IgD-negative memory B cell (primary cell): ENCODE data around the gene SSBP4. TPM values are rescaled to one million over a fixed set of nuclear protein-coding genes. Genes with fewer than 3 reads are reported as not detected.
"Not testable (repeated sequence)": the region's sequence is repeated elsewhere in the genome, so short reads cannot be mapped to it uniquely, and the experiment has no call there.

ENCODE experiments used
- H3K27ac Mint-ChIP-seq, 3 donors: one replicate each; pipeline ENCODE4 v1.8.0; 2020 to 2022; ENCODE audit warnings: mild to moderate bottlenecking in 3 of 3, mixed read lengths in 3 of 3, moderate library complexity in 1 of 3
- H3K27me3 Mint-ChIP-seq: one replicate; pipeline ENCODE4 v1.8.0; 2021; ENCODE audit warnings: mixed read lengths
- H3K36me3 Mint-ChIP-seq: one replicate; pipeline ENCODE4 v1.8.0; 2020; ENCODE audit warnings: mild to moderate bottlenecking, mixed read lengths
- H3K4me1 Mint-ChIP-seq, 3 donors: one replicate each; pipeline ENCODE4 v1.8.0; 2020 to 2022; ENCODE audit warnings: mixed read lengths in 3 of 3, mild to moderate bottlenecking in 1 of 3
- H3K4me3 Mint-ChIP-seq, 4 donors: one replicate each; pipeline ENCODE4 v1.8.0; 2020 to 2022; ENCODE audit warnings: mild to moderate bottlenecking in 4 of 4, mixed read lengths in 4 of 4, moderate library complexity in 3 of 4
- H3K9me3 Mint-ChIP-seq, 3 donors: one replicate each; pipeline ENCODE4 v1.8.0; 2020 to 2021; ENCODE audit warnings: mixed read lengths in 3 of 3, mild to moderate bottlenecking in 1 of 3
- polyA plus RNA-seq: library from polyadenylated mRNA; unstranded; fragments of 300-500 nt; fragmentation: Illumina TruSeq; gene quantifications from one replicate; pipeline ENCODE4 v1.2.3, GENCODE V29; 2021

SSBP4 gene
- 97.4 TPM for polyA plus RNA-seq

DNA sequence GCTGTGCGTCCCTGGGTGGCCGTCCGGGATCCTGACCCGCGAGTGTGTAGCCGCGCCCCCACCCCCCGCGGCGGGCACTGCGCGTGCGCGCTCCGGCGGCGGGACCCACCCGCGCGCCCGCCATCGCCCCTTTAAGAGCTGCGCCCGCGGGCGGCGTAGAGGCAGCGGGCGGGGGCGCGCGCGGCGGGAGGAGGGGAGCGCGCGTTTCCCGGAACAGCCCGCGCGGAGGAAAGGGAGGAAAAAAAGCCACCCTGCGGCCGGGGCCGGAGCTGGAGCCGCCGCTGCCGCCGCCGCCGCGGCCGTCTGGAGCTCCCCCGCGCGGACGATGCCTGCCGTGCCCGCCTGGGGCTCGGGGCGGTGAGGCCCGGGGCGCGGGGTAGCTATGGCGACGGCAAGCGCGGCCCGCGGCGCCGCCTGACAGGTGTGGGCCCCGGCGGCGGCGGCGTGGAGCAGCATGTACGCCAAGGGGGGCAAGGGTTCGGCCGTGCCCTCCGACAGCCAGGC lies at the start of gene SSBP4:
Gene SSBP4, plus strand, starts transcription at position 204 of the 504 bp plus-strand sequence. Its CDS starts 251 bp downstream, at position 455.
- no peaks in the 10 kb centered on the region for H3K9me3 Mint-ChIP-seq
- H3K27me3 Mint-ChIP-seq: peaks cover 31% of the 10 kb centered on the region
- peak within 1 kb of the TSS; percentile 76 to 94 (median 86) for H3K4me3 Mint-ChIP-seq
- peaks cover 1% of the 10 kb centered on the region for H3K36me3 Mint-ChIP-seq
- H3K27ac Mint-ChIP-seq: peak within 1 kb of the TSS; percentile 80 to 96 (median 95)
- peaks cover 27 to 46% (median 31%) of the 10 kb centered on the region in 3 donors for H3K4me1 Mint-ChIP-seq

- Mint-ChIP-seq H3K9me3 (no peaks in the 10 kb centered on the region), H3K4me3 (no peak overlapping the region), H3K27me3 (peaks cover 13% of the 10 kb centered on the region), H3K27ac (no peak overlapping the region), H3K36me3 (no peaks in the 10 kb centered on the region), H3K4me1 (peaks cover 4 to 6% (median 6%) of the 10 kb centered on the region in 3 donors)
These were observed 45.7 kb upstream of the SSBP4 start for GRCh38 chr19:18373407-18373891.

- Mint-ChIP-seq H3K9me3 (no peaks in the 10 kb centered on the region), H3K4me3 (peak overlapping the region in 1 of 4 donors; percentile 69), H3K4me1 (peaks cover 4 to 6% (median 6%) of the 10 kb centered on the region in 3 donors), H3K27ac (no peak overlapping the region), H3K36me3 (no peaks in the 10 kb centered on the region), H3K27me3 (peaks cover 18% of the 10 kb centered on the region)
These were observed 45.1 kb upstream of the SSBP4 start for GRCh38 chr19:18373892-18374629.

DNA sequence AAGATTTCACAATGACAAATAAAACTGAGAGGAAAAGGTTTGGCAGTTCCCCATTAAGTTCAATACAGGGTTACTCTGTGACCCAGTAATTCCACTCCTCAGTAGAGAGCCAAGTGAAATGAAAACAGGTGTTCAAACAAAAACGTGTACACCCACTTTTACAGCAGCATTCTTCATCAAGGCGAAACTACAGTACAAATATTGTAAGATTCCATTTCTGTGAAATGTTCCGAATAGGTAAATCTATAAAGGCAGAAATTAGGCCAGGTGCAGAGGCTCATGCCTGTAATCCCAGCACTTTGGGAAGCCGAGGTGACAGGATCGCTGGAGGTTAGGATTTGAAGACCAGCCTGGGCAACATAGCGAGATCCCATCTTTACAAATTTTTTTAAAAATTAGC lies 42.2 kb upstream of the SSBP4 start:
- peaks cover 32% of the 10 kb centered on the region for H3K27me3 Mint-ChIP-seq
- no peaks in the 10 kb centered on the region for H3K9me3 Mint-ChIP-seq
- no peak overlapping the region for H3K27ac Mint-ChIP-seq
- no peaks in the 10 kb centered on the region for H3K36me3 Mint-ChIP-seq
- no peak overlapping the region for H3K4me3 Mint-ChIP-seq
- H3K4me1 Mint-ChIP-seq: peaks cover 4 to 6% (median 6%) of the 10 kb centered on the region in 3 donors

DNA sequence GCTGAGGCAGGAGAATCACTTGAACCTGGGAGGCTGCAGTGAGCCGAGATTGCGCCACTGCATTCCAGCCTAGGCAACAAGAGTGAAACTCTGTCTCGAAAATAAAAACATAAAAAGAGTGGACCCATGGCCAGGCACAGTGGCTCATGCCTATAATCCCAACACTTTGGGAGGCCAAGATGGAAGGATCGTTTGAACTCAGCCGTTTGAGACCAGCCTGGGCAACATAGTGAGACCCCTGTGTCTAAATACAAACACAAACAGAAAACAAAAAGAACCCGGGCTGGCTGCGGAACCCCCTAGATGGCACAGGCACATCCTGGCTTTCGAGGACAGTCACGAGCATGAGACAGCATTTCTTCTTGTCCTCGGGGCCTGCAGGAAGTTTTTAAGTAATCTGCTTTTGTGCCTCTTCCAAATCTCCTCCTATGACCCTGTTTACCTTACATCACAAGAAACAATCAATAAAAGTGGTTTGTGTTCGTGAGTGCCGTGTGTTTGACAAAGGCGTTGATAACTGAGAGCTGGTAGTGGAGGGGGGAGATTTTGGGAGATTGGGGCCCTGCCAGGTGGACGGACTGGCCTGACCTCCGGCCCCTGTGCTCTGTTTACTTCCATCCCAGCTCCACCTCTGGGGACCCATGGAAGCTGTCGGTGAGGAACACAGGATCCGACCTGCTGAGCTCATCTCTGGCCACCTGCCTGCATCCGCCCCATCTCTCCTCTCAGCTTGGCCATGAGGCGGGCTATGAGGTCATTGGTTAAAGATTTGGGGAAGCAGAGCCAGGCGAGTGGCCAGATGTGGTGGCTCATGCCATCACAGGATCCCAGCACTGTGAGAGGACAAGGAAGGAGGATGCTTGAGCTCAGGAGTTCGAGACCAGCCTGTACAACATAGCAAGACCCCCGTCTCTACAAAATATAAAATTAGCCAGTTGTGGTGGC lies 39.1 kb upstream of the SSBP4 start:
- no peaks in the 10 kb centered on the region for H3K9me3 Mint-ChIP-seq
- no peak overlapping the region for H3K27ac Mint-ChIP-seq
- H3K4me3 Mint-ChIP-seq: no peak overlapping the region
- H3K4me1 Mint-ChIP-seq: no peaks in the 10 kb centered on the region
- H3K27me3 Mint-ChIP-seq: peaks cover 36% of the 10 kb centered on the region
- H3K36me3 Mint-ChIP-seq: no peaks in the 10 kb centered on the region

DNA sequence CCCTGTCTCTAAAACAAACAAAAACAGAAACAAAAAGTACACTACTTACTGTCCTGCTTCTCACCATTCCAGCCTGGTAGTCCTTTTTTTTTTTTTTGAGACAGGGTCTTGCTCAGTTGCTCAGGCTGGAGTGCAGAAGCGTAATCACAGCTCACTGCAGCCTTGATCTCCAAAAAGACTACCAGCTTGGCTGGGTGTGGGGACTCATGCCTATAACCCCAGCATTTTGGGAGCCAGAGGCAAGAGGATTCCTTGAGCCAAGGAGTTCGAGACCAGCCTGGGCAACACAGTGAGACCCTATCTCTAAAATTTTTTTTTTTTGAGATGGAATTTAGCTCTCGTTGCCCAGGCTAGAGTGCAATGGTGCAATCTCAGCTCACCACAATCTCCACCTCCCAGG lies 38.4 kb upstream of the SSBP4 start:
- Mint-ChIP-seq H3K9me3 (no peaks in the 10 kb centered on the region), H3K4me3 (no peak overlapping the region), H3K27ac (no peak overlapping the region), H3K4me1 (no peaks in the 10 kb centered on the region), H3K27me3 (peaks cover 43% of the 10 kb centered on the region), H3K36me3 (no peaks in the 10 kb centered on the region)

DNA sequence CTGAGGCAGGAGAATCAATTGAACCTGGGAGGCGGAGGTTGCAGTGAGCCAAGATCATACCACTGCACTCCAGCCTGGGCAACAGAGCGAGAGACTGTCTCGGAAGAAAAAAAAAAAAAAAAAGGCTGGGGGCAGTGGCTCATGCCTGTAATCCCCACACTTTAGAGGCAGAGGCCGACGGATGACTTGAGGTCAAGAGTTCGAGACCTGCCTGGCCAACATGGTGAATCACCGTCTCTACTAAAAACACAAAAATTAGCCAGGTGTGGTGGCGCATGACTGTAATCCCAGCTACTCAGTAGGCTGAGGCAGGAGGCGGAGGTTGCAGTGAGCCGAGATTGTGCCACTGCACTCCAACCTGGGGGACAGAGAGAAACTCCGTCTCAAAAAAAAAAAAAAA lies 35.6 kb upstream of the SSBP4 start:
- H3K4me3 Mint-ChIP-seq: not testable (repeated sequence)
- peaks cover 35% of the 10 kb centered on the region for H3K27me3 Mint-ChIP-seq

GRCh38 chr19:18384775-18385174 lies 34.4 kb upstream of the SSBP4 start:
- no peak overlapping the region for H3K4me3 Mint-ChIP-seq

More for the DNA sequence above, 35.6 kb upstream of the SSBP4 start:
- H3K9me3 Mint-ChIP-seq, H3K36me3 Mint-ChIP-seq, H3K4me1 Mint-ChIP-seq, H3K27ac Mint-ChIP-seq: not testable (repeated sequence)

DNA sequence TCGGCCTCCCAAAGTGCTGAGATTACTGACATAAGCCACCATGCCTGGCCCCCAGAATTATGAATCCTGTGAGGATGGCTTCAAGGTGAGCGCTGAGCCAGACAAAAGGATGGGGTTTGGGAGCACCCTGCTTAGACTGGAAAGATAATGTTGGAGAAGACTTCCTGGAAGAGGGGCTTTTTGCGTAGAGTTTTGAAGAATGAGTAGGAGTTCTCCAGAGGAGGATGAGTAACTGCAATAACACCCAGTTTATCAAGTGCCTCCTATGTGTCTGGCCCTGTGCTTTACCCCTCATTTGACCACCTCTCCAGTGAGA lies 33.9 kb upstream of the SSBP4 start:
- Mint-ChIP-seq H3K27ac (no peak overlapping the region), H3K36me3 (no peaks in the 10 kb centered on the region), H3K4me1 (peaks cover 3 to 8% (median 7%) of the 10 kb centered on the region in 3 donors), H3K9me3 (no peaks in the 10 kb centered on the region), H3K27me3 (peaks cover 22% of the 10 kb centered on the region), H3K4me3 (no peak overlapping the region)

More at GRCh38 chr19:18384775-18385174, 34.4 kb upstream of the SSBP4 start:
- no peaks in the 10 kb centered on the region for H3K36me3 Mint-ChIP-seq
- peaks cover 26% of the 10 kb centered on the region for H3K27me3 Mint-ChIP-seq
- H3K9me3 Mint-ChIP-seq: no peaks in the 10 kb centered on the region
- H3K4me1 Mint-ChIP-seq: peaks cover 3 to 8% (median 7%) of the 10 kb centered on the region in 3 donors
- H3K27ac Mint-ChIP-seq: peak overlapping the region in 2 of 3 donors; percentile 5 to 21

DNA sequence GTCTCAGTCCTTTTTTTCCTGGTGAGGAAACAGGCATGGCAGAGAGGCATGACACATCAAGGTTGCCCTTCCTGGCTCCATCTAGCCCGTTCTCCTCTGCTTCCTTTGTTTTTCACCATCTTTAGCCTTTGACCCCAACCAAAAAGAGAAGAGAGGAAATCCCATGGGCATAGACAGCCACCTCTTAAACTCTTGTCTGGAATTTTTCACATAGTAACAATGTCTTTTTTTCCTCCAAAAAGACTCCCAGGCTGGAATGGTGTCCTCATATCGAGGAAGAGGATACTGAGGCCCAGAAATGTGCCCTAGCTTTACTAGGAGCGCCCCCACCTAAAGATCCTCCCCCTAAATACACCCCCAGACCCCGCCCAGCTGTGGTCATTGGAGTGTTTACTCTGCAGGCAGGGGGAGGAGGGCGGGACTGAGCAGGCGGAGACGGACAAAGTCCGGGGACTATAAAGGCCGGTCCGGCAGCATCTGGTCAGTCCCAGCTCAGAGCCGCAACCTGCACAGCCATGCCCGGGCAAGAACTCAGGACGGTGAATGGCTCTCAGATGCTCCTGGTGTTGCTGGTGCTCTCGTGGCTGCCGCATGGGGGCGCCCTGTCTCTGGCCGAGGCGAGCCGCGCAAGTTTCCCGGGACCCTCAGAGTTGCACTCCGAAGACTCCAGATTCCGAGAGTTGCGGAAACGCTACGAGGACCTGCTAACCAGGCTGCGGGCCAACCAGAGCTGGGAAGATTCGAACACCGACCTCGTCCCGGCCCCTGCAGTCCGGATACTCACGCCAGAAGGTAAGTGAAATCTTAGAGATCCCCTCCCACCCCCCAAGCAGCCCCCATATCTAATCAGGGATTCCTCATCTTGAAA lies 33.3 kb upstream of the SSBP4 start, which contains the start of gene GDF15:
Gene GDF15, plus strand, starts transcription at position 484 of the 868 bp plus-strand sequence. Its CDS starts 32 bp downstream, at position 516.
- Mint-ChIP-seq H3K27ac (peak within 1 kb of the TSS in 2 of 3 donors; percentile 14 to 59), H3K4me1 (peaks cover 3 to 10% (median 8%) of the 10 kb centered on the region in 3 donors), H3K36me3 (no peaks in the 10 kb centered on the region), H3K9me3 (no peaks in the 10 kb centered on the region), H3K27me3 (peaks cover 22% of the 10 kb centered on the region), H3K4me3 (no peak within 1 kb of the TSS)

DNA sequence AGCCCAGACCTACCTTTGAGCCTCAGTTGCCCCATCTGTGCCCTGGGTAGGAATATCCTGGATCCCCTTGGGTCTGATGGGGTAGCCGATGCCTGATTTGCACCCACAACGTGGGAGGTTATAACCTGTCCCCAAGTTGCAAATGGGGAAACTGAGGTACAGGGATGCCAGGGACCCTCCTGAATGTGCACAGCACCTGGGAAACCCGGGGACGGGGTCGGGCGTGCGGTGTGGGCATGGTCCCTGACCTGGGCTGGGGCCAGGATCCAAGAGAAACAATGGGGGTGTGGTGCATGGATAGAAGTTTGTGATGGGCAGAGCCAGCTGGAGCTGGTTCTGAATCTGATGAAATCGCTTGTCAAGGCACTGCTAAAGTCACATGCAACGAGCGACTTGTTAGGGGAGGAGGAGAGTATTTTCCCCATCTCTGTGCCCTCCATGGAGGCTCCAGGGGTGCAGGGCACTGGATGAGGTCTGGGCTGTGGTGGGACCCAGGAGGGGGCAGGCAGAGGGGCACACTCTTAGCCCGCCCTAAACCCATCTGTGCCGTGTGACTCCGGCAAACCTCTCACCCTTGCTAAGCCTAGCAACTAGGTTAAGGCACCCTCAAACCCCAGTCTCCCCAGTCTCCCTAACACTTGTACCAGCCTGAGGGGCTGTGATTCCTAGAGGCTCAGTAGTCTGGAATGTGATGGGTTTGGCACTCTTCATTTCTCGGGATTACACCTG lies 32.5 kb upstream of the SSBP4 start:
- peaks cover 20% of the 10 kb centered on the region for H3K27me3 Mint-ChIP-seq
- no peak overlapping the region for H3K4me3 Mint-ChIP-seq
- H3K4me1 Mint-ChIP-seq: peaks cover 3 to 11% (median 8%) of the 10 kb centered on the region in 3 donors
- no peaks in the 10 kb centered on the region for H3K36me3 Mint-ChIP-seq
- peak overlapping the region in 1 of 3 donors; percentile 59 for H3K27ac Mint-ChIP-seq
- H3K9me3 Mint-ChIP-seq: no peaks in the 10 kb centered on the region

GRCh38 chr19:18388100-18388959 lies 30.9 kb upstream of the SSBP4 start:
- Mint-ChIP-seq H3K27me3 (peaks cover 18% of the 10 kb centered on the region), H3K4me1 (peaks cover 14 to 19% (median 16%) of the 10 kb centered on the region in 3 donors), H3K4me3 (peak overlapping the region; percentile 49 to 85 (median 62)), H3K9me3 (no peaks in the 10 kb centered on the region), H3K27ac (peak overlapping the region in 2 of 3 donors; percentile 53 to 81), H3K36me3 (no peaks in the 10 kb centered on the region)
